Measurements from ENCODE around the gene AUTS2. TPM values are rescaled to one million over a fixed set of nuclear protein-coding genes. Genes with fewer than 3 reads are reported as not detected.

The AUTS2 gene
- polyA plus RNA-seq, 3 donors, result 0.08 to 0.35 TPM; not detected in 1

- Histone ChIP-seq H3K9ac (ENCODE audit: insufficient read depth, low read length, poor library complexity, severe bottlenecking) (no peak overlapping the region), H3K9me3 (replicated peaks in 1 of 2; ENCODE audit: control insufficient read depth in 1 of 2, insufficient read depth in 1 of 2, low read length in 2 of 2) (no peaks in the 10 kb centered on the region), H4K20me1 (ENCODE audit: insufficient read depth, low read length) (no peaks in the 10 kb centered on the region), H3K4me3 (replicated peaks in 1 of 3; ENCODE audit: low read depth in 2 of 3, low read length in 3 of 3) (no peak overlapping the region), H2AFZ (ENCODE audit: insufficient read depth, low read depth, low read length, poor library complexity, severe bottlenecking) (no peak overlapping the region), H3K79me2 (ENCODE audit: insufficient read depth, low read length) (no peaks in the 10 kb centered on the region), H3K4me2 (replicated peaks; ENCODE audit: extremely low read depth, low read length, poor library complexity, severe bottlenecking) (no peak overlapping the region), H3K36me3 (replicated peaks in 1 of 2; ENCODE audit: control insufficient read depth in 1 of 2, insufficient read depth in 2 of 2, low read length in 2 of 2) (no peaks in the 10 kb centered on the region), H3K27me3 (ENCODE audit: control insufficient read depth in 2 of 2, insufficient read depth in 2 of 2, low read length in 2 of 2) (no peaks in the 10 kb centered on the region), H3K27ac (ENCODE audit: low read depth in 1 of 2, low read length in 2 of 2) (no peak overlapping the region), H3K4me1 (ENCODE audit: control insufficient read depth in 1 of 2, insufficient read depth in 2 of 2, low read length in 2 of 2) (no peaks in the 10 kb centered on the region)
- Mint-ChIP-seq H3K27ac (no peak overlapping the region), H3K27me3 (ENCODE audit: low read depth in 3 of 3) (peaks cover 0 to 1% (median 1%) of the 10 kb centered on the region in 3 donors), H3K4me1 (peaks cover 4% of the 10 kb centered on the region), H3K4me3 (no peak overlapping the region), H3K36me3 (no peaks in the 10 kb centered on the region), H3K9me3 (no peaks in the 10 kb centered on the region)
- DNase-seq, result no peak
- intact Hi-C loops (cut with micrococcal nuclease), result no loop called here
- WGBS (ENCODE audit: insufficient coverage), result 100% methylated on average over 1 of the region's 1 CpG
- TF ChIP-seq, protein P1, sequence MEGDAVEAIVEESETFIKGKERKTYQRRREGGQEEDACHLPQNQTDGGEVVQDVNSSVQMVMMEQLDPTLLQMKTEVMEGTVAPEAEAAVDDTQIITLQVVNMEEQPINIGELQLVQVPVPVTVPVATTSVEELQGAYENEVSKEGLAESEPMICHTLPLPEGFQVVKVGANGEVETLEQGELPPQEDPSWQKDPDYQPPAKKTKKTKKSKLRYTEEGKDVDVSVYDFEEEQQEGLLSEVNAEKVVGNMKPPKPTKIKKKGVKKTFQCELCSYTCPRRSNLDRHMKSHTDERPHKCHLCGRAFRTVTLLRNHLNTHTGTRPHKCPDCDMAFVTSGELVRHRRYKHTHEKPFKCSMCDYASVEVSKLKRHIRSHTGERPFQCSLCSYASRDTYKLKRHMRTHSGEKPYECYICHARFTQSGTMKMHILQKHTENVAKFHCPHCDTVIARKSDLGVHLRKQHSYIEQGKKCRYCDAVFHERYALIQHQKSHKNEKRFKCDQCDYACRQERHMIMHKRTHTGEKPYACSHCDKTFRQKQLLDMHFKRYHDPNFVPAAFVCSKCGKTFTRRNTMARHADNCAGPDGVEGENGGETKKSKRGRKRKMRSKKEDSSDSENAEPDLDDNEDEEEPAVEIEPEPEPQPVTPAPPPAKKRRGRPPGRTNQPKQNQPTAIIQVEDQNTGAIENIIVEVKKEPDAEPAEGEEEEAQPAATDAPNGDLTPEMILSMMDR (IDR thresholded peaks at IDR 0.05), result no peak
Measured at GRCh38 chr7:69757981-69758430, 159.7 kb downstream of the AUTS2 start.

- Histone ChIP-seq H3K4me2 (replicated peaks; ENCODE audit: extremely low read depth, low read length, poor library complexity, severe bottlenecking) (no peak overlapping the region), H3K36me3 (replicated peaks in 1 of 2; ENCODE audit: control insufficient read depth in 1 of 2, insufficient read depth in 2 of 2, low read length in 2 of 2) (no peaks in the 10 kb centered on the region), H3K27ac (ENCODE audit: low read depth in 1 of 2, low read length in 2 of 2) (no peak overlapping the region), H2AFZ (ENCODE audit: insufficient read depth, low read depth, low read length, poor library complexity, severe bottlenecking) (no peak overlapping the region), H3K9ac (ENCODE audit: insufficient read depth, low read length, poor library complexity, severe bottlenecking) (no peak overlapping the region), H3K9me3 (replicated peaks in 1 of 2; ENCODE audit: control insufficient read depth in 1 of 2, insufficient read depth in 1 of 2, low read length in 2 of 2) (no peaks in the 10 kb centered on the region), H4K20me1 (ENCODE audit: insufficient read depth, low read length) (no peaks in the 10 kb centered on the region), H3K27me3 (ENCODE audit: control insufficient read depth in 2 of 2, insufficient read depth in 2 of 2, low read length in 2 of 2) (no peaks in the 10 kb centered on the region), H3K79me2 (ENCODE audit: insufficient read depth, low read length) (no peaks in the 10 kb centered on the region), H3K4me1 (ENCODE audit: control insufficient read depth in 1 of 2, insufficient read depth in 2 of 2, low read length in 2 of 2) (no peaks in the 10 kb centered on the region), H3K4me3 (replicated peaks in 1 of 3; ENCODE audit: low read depth in 2 of 3, low read length in 3 of 3) (no peak overlapping the region)
- no peak overlapping the region for H3K4me3 Mint-ChIP-seq
- 100% methylated on average over 1 of the region's 4 CpGs for WGBS (ENCODE audit: insufficient coverage)
- no peak for DNase-seq
- intact Hi-C loops (cut with micrococcal nuclease), result no loop called here
- H3K27me3 Mint-ChIP-seq (ENCODE audit: low read depth in 3 of 3), result no peaks in the 10 kb centered on the region
- no peaks in the 10 kb centered on the region for H3K9me3 Mint-ChIP-seq
- TF ChIP-seq, protein P1 (IDR thresholded peaks at IDR 0.05), result no peak
- H3K4me1 Mint-ChIP-seq, result peaks cover 1% of the 10 kb centered on the region
- no peaks in the 10 kb centered on the region for H3K36me3 Mint-ChIP-seq
- no peak overlapping the region for H3K27ac Mint-ChIP-seq
Measured at GRCh38 chr7:69759373-69759772, 161.1 kb downstream of the AUTS2 start.

Data from CD14-positive monocyte (primary cell).